Loucy (cell line): ENCODE data around the gene ASPM.

Experiments used
- CTCF ChIP-seq: fragments of 200-600 bp; sonication (generic); conservative IDR thresholded peaks from 2 replicates; pipeline ENCODE4 v1.5.1; 2014; ENCODE audit warnings: mild to moderate bottlenecking, antibody characterized with exemption, low read length
- EZH2phosphoT487 ChIP-seq: fragments of 200-600 bp; IDR thresholded peaks from 2 replicates; pipeline ENCODE4 v1.6.1; 2018; ENCODE audit warnings: antibody characterized with exemption, mild to moderate bottlenecking, moderate library complexity, borderline replicate concordance

DNA sequence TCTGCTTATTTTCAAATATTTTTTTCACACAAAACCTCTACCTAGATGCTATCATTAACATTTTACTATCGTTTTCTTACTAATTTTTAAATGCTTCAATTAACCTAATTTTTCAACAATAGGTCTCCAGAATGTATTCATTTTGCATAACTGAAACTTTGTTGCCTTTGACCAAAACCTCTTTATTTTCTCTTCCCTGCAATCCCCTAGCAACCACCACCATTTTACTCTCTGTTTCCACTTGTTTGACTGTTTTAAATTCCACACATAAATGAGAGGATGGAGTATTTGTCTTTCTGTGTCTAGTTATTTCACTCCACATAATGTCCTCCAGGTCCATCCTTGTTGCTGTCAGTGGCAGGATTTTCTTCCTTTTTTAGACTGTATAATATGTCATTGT, 69.9 kb downstream of the ASPM start:
- TF ChIP-seq CTCF (no peak), EZH2phosphoT487 (no peak)
